ENCODE measurements around the gene RBMS3.
"Not testable (repeated sequence)": the region's sequence is repeated elsewhere in the genome, so short reads cannot be mapped to it uniquely, and the experiment has no call there.

The RBMS3 gene

GRCh38 chr3:30024466-30024865 is 743.6 kb downstream of the RBMS3 start:
- no peak for DNase-seq (ENCODE audit: low read depth)

- no peak for DNase-seq (ENCODE audit: low read depth)
Measured at GRCh38 chr3:30026851-30027250, 746.0 kb downstream of the RBMS3 start.

GRCh38 chr3:30034246-30034991 is 753.5 kb downstream of the RBMS3 start:
- DNase-seq (ENCODE audit: low read depth): no peak

- no peak for DNase-seq (ENCODE audit: low read depth)
Measured at GRCh38 chr3:30035935-30036567, 755.2 kb downstream of the RBMS3 start.

GRCh38 chr3:30040126-30040525 is 759.3 kb downstream of the RBMS3 start:
- DNase-seq (ENCODE audit: low read depth): no peak

- DNase-seq (ENCODE audit: low read depth): not testable (repeated sequence)
Measured at GRCh38 chr3:30041481-30041880, 760.6 kb downstream of the RBMS3 start.

- peak; percentile 68 for DNase-seq (ENCODE audit: low read depth)
Measured at GRCh38 chr3:30042274-30042859, 761.5 kb downstream of the RBMS3 start.

DNA sequence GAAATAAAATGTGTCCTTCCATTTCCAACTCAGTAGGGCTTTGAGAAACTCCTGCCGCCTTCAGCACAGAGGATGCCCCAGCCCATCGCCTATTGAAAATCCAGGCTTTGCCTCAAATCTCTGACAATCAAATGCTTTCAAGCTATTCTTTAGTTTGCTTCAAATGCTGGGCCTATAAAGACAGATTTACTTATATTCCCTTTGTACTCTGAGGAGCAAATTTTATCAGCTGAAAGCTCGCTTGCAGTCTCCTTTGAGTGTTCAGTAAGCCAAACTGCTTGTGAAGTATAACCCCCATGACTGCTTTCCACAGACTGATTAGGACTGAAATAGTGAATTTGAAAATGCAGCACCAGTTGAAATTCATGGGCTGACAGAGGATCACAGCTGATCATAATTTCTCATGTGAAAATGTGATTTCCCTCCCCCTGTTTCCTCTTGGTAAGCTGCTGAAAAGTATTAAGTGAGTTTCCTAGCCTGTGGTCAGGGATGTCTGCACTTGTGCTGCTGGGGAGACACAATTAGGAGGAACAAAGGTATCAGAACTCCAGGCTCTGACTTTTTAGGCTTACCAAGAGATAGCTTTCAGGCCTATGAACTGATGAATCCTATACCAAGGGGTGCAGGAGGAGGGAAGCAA is 762.2 kb downstream of the RBMS3 start:
- DNase-seq (ENCODE audit: low read depth): no peak

GRCh38 chr3:30044515-30044914 is 763.6 kb downstream of the RBMS3 start:
- no peak for DNase-seq (ENCODE audit: low read depth)

- DNase-seq (ENCODE audit: low read depth): no peak
Measured at GRCh38 chr3:30048431-30048830, 767.6 kb downstream of the RBMS3 start.

DNA sequence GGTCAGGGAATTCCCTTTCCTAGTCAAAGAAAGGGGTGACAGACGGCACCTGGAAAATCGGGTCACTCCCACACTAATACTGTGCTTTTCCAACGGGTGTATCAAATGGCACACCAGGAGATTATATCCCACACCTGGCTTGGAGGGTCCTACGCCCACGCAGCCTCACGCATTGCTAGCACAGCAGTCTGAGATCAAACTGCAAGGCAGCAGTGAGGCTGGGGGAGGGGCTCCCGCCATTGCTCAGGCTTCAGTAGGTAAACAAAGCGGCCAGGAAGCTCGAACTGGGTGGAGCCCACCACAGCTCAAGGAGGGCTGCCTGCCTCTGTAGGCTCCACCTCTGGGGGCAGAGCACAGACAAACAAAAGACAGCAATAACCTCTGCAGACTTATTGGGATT is 769.2 kb downstream of the RBMS3 start:
- not testable (repeated sequence) for DNase-seq (ENCODE audit: low read depth)

DNA sequence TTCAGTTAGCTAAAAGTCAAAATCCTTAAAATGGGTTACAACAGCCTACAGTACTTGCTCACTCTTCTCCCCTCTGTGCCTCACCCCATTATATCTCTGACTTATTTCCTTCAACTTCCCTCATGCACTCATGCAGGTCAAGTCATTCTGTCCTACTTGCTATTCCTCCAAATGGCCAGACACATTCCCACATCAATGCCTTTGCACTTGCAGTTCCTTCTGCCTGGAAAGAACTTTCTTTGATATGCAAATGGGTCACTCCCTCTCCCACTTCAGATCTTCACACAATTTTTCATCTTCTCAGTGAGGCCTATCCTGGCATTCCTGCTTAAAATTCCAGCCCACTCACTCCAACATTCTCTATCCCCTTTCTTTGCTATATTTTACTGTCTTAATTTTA is 778.4 kb downstream of the RBMS3 start:
- DNase-seq (ENCODE audit: low read depth): no peak

All from amniotic epithelial cell (primary cell).